ENCODE data around the gene APOL1.

GRCh38 chr22:36299911-36300310 is 47.0 kb downstream of the APOL1 start:
- TF ChIP-seq CTCF (conservative IDR thresholded peaks at IDR 0.05; ENCODE audit: low read depth, low read length) (no peak), ELK1 (IDR thresholded peaks at IDR 0.05; ENCODE audit: borderline replicate concordance, low read depth, low read length) (no peak), CHD1 (IDR thresholded peaks at IDR 0.05; ENCODE audit: low read depth, low read length) (no peak), MAFK (IDR thresholded peaks at IDR 0.05; ENCODE audit: low read depth, low read length) (no peak), POLR2A (IDR thresholded peaks at IDR 0.05; ENCODE audit: low read depth, low read length) (no peak), CEBPB (IDR thresholded peaks at IDR 0.05; ENCODE audit: low read depth, low read length) (no peak), RAD21 (IDR thresholded peaks at IDR 0.05; ENCODE audit: low read length) (no peak), NFE2L2 (IDR thresholded peaks at IDR 0.05; ENCODE audit: low read depth, low read length) (no peak), MAZ (IDR thresholded peaks at IDR 0.05; ENCODE audit: borderline replicate concordance, low read depth, low read length) (no peak)

Measured in IMR-90 (cell line).